ENCODE measurements around the gene LRRC63. TPM values are rescaled to one million over a fixed set of nuclear protein-coding genes. Genes with fewer than 3 reads are reported as not detected.

The LRRC63 gene
- total RNA-seq, 1 experiment from 2014 or later, result 0.82 TPM

DNA sequence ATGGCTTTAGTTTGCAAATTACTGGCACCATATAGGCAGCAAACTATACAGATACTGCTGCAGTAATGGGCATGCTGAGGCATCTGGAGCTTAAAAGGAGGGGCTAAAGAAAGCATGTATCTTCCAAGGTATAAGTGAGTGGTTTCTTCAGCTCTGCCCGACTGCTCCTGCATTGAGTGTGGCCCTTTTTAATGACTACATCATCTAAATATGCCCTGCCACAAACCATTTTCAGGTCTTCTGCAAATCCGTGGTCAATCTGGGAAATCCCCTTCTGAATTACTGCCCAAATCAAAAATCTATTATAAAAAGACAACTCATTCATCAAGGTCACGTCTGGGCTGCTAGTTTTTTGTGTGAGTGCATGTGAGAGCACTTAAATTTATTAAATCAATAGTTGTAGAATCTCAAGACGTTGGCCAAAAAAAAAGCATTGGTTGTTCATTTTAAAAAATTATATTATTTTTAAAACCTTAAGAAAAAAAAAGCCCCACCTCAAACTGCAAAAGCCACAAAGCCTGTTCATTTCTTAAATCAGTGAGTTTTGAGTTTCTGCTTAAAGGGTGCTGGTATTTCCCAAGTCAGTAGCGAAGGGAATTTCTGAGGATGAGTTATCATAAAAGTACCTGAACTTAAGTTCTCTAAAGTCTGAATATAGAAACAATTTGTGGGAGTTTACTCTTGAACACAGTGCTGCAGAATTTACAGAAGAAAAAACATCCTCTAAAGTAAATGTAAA is 46.1 kb upstream of the LRRC63 start:
- peaks cover 29% of the 10 kb centered on the region for H3K4me1 ChIP-seq (ENCODE audit: insufficient read depth, low read length, poor library complexity, severe bottlenecking)
- DNase-seq (ENCODE audit: low spot score), result no peak
- ChIA-PET POLR2A (ENCODE audit: low non-redundant PET) (interaction anchor here (0.5 kb wide), 1 partner anchor 158 kb away, joined by 12 read pairs; no protein-coding TSS in a partner anchor), CTCF (no interaction called here)
- intact Hi-C loops (cut with micrococcal nuclease; ENCODE audit: unreplicated experiment), result loop anchor here (5.0 to 10.0 kb wide), 4 partner anchors 122 to 791 kb away; no protein-coding TSS in a partner anchor
- no peak overlapping the region for H3K27ac ChIP-seq (ENCODE audit: low read depth, low read length, poor library complexity, severe bottlenecking)
- H3K27me3 ChIP-seq (replicated peaks; ENCODE audit: insufficient read depth, low read depth, low read length, poor library complexity), result no peaks in the 10 kb centered on the region
- BruUV-seq (replicated peaks), result no TSS peak
- H3K9me3 ChIP-seq (ENCODE audit: low read depth, low read length, poor library complexity, severe bottlenecking), result no peaks in the 10 kb centered on the region
- no peak overlapping the region for H3K4me3 ChIP-seq (ENCODE audit: low read depth, low read length, poor library complexity, severe bottlenecking)
- H3K36me3 ChIP-seq (ENCODE audit: insufficient read depth, low read length, poor library complexity, severe bottlenecking), result no peaks in the 10 kb centered on the region
- no peak for TF ChIP-seq EZH2 (IDR thresholded peaks at IDR 0.05; ENCODE audit: borderline replicate concordance, low read depth, low read length, poor library complexity, severe bottlenecking)
- TF ChIP-seq, protein P1, sequence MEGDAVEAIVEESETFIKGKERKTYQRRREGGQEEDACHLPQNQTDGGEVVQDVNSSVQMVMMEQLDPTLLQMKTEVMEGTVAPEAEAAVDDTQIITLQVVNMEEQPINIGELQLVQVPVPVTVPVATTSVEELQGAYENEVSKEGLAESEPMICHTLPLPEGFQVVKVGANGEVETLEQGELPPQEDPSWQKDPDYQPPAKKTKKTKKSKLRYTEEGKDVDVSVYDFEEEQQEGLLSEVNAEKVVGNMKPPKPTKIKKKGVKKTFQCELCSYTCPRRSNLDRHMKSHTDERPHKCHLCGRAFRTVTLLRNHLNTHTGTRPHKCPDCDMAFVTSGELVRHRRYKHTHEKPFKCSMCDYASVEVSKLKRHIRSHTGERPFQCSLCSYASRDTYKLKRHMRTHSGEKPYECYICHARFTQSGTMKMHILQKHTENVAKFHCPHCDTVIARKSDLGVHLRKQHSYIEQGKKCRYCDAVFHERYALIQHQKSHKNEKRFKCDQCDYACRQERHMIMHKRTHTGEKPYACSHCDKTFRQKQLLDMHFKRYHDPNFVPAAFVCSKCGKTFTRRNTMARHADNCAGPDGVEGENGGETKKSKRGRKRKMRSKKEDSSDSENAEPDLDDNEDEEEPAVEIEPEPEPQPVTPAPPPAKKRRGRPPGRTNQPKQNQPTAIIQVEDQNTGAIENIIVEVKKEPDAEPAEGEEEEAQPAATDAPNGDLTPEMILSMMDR (conservative IDR thresholded peaks at IDR 0.05; ENCODE audit: low read depth, low read length), result no peak

DNA sequence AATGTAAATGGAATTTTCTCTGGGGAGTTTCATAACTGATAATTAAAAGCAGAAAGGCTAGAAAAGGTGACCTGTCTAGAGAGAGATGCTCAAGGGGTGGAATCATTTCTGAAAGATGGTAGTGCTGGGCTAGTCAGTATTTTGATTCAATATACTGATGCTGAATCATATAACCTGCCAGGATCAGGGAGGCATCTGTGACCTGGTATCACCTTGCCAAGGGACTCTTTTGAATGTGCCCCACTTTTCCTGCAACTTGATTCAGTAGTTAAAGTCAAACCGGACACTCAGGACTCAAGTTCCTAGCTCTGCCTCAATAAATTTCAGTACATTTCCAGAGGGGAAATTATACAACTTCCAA is 45.5 kb upstream of the LRRC63 start:
- no peaks in the 10 kb centered on the region for H3K27me3 ChIP-seq (replicated peaks; ENCODE audit: insufficient read depth, low read depth, low read length, poor library complexity)
- BruUV-seq (replicated peaks), result no TSS peak
- H3K27ac ChIP-seq (ENCODE audit: low read depth, low read length, poor library complexity, severe bottlenecking), result no peak overlapping the region
- TF ChIP-seq, protein P1 (conservative IDR thresholded peaks at IDR 0.05; ENCODE audit: low read depth, low read length), result no peak
- no peak for TF ChIP-seq EZH2 (IDR thresholded peaks at IDR 0.05; ENCODE audit: borderline replicate concordance, low read depth, low read length, poor library complexity, severe bottlenecking)
- H3K36me3 ChIP-seq (ENCODE audit: insufficient read depth, low read length, poor library complexity, severe bottlenecking), result no peaks in the 10 kb centered on the region
- H3K9me3 ChIP-seq (ENCODE audit: low read depth, low read length, poor library complexity, severe bottlenecking), result no peaks in the 10 kb centered on the region
- H3K4me1 ChIP-seq (ENCODE audit: insufficient read depth, low read length, poor library complexity, severe bottlenecking), result peaks cover 28% of the 10 kb centered on the region
- ChIA-PET CTCF (no interaction called here), POLR2A (ENCODE audit: low non-redundant PET) (no interaction called here)
- H3K4me3 ChIP-seq (ENCODE audit: low read depth, low read length, poor library complexity, severe bottlenecking), result no peak overlapping the region
- intact Hi-C loops (cut with micrococcal nuclease; ENCODE audit: unreplicated experiment), result loop anchor here (5.0 to 10.0 kb wide), 4 partner anchors 121 to 791 kb away; no protein-coding TSS in a partner anchor
- no peak for DNase-seq (ENCODE audit: low spot score)

DNA sequence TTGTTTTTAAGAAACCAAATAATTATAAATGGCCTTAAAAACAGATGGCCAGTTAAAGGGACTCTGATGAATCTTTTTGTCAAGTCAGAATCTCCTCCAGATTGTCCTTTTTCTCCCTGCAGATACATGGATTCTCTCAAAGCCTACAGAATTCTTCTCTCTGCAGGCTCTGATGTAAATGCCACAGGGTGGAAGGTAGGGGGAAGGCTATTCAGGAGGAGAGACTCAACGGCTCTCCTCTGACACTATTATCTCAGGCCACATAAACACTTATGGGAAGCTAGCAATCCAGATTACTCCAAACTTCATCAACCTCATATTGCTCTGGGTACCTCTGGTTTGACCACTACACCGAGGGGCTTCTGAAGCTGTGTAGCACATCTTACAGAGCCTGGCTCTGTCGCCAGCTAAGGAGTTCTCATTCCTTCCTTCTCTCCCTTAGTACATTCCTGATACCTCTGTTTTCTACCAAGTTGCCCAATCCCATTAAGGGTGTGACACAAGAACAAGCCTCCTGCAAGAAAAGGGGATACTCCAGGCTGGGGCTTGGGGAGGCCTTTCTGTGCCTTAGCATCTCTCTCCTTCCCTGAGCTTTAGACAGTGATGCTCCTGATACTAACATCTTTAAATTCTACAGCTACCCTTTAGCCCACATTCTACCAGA is 44.6 kb upstream of the LRRC63 start:
- intact Hi-C loops (cut with micrococcal nuclease; ENCODE audit: unreplicated experiment), result loop anchor here (5.0 to 10.0 kb wide), 4 partner anchors 120 to 792 kb away; no protein-coding TSS in a partner anchor
- CTCF ChIA-PET, result no interaction called here
- no TSS peak for BruUV-seq (replicated peaks)

More for the DNA sequence above, 44.6 kb upstream of the LRRC63 start:
- Histone ChIP-seq H3K36me3 (ENCODE audit: insufficient read depth, low read length, poor library complexity, severe bottlenecking) (no peaks in the 10 kb centered on the region), H3K27ac (ENCODE audit: low read depth, low read length, poor library complexity, severe bottlenecking) (no peak overlapping the region), H3K27me3 (replicated peaks; ENCODE audit: insufficient read depth, low read depth, low read length, poor library complexity) (no peaks in the 10 kb centered on the region), H3K4me3 (ENCODE audit: low read depth, low read length, poor library complexity, severe bottlenecking) (no peak overlapping the region), H3K4me1 (ENCODE audit: insufficient read depth, low read length, poor library complexity, severe bottlenecking) (peaks cover 28% of the 10 kb centered on the region), H3K9me3 (ENCODE audit: low read depth, low read length, poor library complexity, severe bottlenecking) (no peaks in the 10 kb centered on the region)
- TF ChIP-seq EZH2 (IDR thresholded peaks at IDR 0.05; ENCODE audit: borderline replicate concordance, low read depth, low read length, poor library complexity, severe bottlenecking), result no peak
- TF ChIP-seq, protein P1 (conservative IDR thresholded peaks at IDR 0.05; ENCODE audit: low read depth, low read length), result no peak
- DNase-seq (ENCODE audit: low spot score), result no peak
- POLR2A ChIA-PET (ENCODE audit: low non-redundant PET), result no interaction called here

Data from A673 (cell line).